Panc1 (cell line): ENCODE data around the gene CEP170. TPM values are rescaled to one million over a fixed set of nuclear protein-coding genes. Genes with fewer than 3 reads are reported as not detected.

Experiments
- ATAC-seq: fragments of 200-7000 bp; cut with Tn5 transposase; 2 replicates; pipeline ENCODE4 v1.9.1; 2020; ENCODE audit warnings: mild to moderate bottlenecking, moderate library complexity
- BruUV-seq: library from RNA; stranded (reverse); fragments of 400-500 nt; replicated peaks from 2 replicates; lab custom pipeline; 2021; lab: Mats Ljungman, UMichigan
- CTCF ChIA-PET: fragments of 300-600 bp; sonication (Branson Sonifier 250); formaldehyde crosslinking; loops from one replicate; lab custom pipeline; 2022; ENCODE audit warnings: antibody characterized with exemption; lab: Charles Lee
- POLR2A ChIA-PET: fragments of 300-600 bp; sonication (Branson Sonifier 250); formaldehyde crosslinking; loops from one replicate; lab custom pipeline; 2022; ENCODE audit warnings: antibody characterized with exemption; lab: Charles Lee
- DNase-seq: peaks from one replicate; pipeline ENCODE4 v3.0.0-alpha.2; 2010; ENCODE audit warnings: low read depth, low spot score
- H3K27ac ChIP-seq: 2 replicates; pipeline ENCODE4 v1.5.1; 2011; ENCODE audit warnings: mild to moderate bottlenecking, low read length, inconsistent platforms
- H3K27me3 ChIP-seq: fragments of 200-500 bp; sonication (Bioruptor generic); 2 replicates; pipeline ENCODE4 v1.6.0; 2014; ENCODE audit warnings: low read length, inconsistent platforms; ENCODE audit not compliant: control insufficient read depth, insufficient read depth
- H3K36me3 ChIP-seq: fragments of 200-500 bp; sonication (Bioruptor generic); 2 replicates; pipeline ENCODE4 v1.5.1; 2014; ENCODE audit warnings: inconsistent platforms, mild to moderate bottlenecking, low read length, moderate library complexity; ENCODE audit not compliant: control insufficient read depth, insufficient read depth
- H3K4me1 ChIP-seq: 2 replicates; pipeline ENCODE4 v1.5.1; 2011; ENCODE audit warnings: inconsistent platforms, mild to moderate bottlenecking, low read length, moderate library complexity; ENCODE audit not compliant: control insufficient read depth, insufficient read depth
- H3K4me3 ChIP-seq, 2 experiments: 2 replicates each; pipeline ENCODE4 v1.5.1; 2011 to 2012; ENCODE audit warnings: low read depth in 2 of 2, low read length in 2 of 2, mild to moderate bottlenecking in 2 of 2, inconsistent platforms in 1 of 2, moderate library complexity in 1 of 2
- H3K9me3 ChIP-seq: fragments of 200-500 bp; sonication (Bioruptor generic); 2 replicates; pipeline ENCODE4 v1.5.1; 2014; ENCODE audit warnings: low read depth, mild to moderate bottlenecking, inconsistent platforms, low read length, moderate library complexity; ENCODE audit not compliant: control insufficient read depth, insufficient read depth
- POLR2AphosphoS5 ChIP-seq: IDR thresholded peaks from 2 replicates; pipeline ENCODE4 v1.6.1; 2012; ENCODE audit warnings: mild to moderate bottlenecking, low read depth, low read length, moderate library complexity
- SIN3A ChIP-seq: IDR thresholded peaks from 2 replicates; pipeline ENCODE4 v1.6.1; 2012; ENCODE audit warnings: low read depth, mild to moderate bottlenecking, low read length, moderate library complexity, borderline replicate concordance; ENCODE audit not compliant: insufficient read depth
- TCF7L2 ChIP-seq: IDR thresholded peaks from 2 replicates; pipeline ENCODE4 v1.6.1; 2011; ENCODE audit warnings: mild to moderate bottlenecking, low read depth, low read length, inconsistent platforms
- in situ Hi-C: cut with HindIII; loops from 2 replicates; pipeline ENCODE4 v1.10.0; 2016; ENCODE audit warnings: low sequenced_read_pairs, low pct_unique_long_range_greater_than_20kb
- intact Hi-C: fragments of 100-400 bp; cut with micrococcal nuclease; formaldehyde crosslinking; loops from one replicate; pipeline ENCODE4 v1.10.0; 2022; ENCODE audit not compliant: unreplicated experiment
- total RNA-seq: library from RNA; stranded (reverse); gene quantifications from one replicate; pipeline ENCODE4 v1.2.1, GENCODE V29; 2021; ENCODE audit not compliant: unreplicated experiment
- TF ChIP-seq, protein P1 (sequence below), 2 experiments: IDR thresholded peaks; 2 replicates each; pipeline ENCODE4 v1.6.1; 2011 to 2012; ENCODE audit warnings: low read depth in 2 of 2, control low read depth in 1 of 2, low read length in 1 of 2, mild to moderate bottlenecking in 1 of 2, moderate library complexity in 1 of 2; ENCODE audit not compliant: insufficient read depth in 1 of 2
- TF ChIP-seq, protein P2 (sequence below): fragments of 450-650 bp; IDR thresholded peaks from 2 replicates; pipeline ENCODE4 v1.5.1; 2017; ENCODE audit warnings: mild to moderate bottlenecking

The CEP170 gene
- total RNA-seq, 1 experiment from 2014 or later, result 89.3 TPM

DNA sequence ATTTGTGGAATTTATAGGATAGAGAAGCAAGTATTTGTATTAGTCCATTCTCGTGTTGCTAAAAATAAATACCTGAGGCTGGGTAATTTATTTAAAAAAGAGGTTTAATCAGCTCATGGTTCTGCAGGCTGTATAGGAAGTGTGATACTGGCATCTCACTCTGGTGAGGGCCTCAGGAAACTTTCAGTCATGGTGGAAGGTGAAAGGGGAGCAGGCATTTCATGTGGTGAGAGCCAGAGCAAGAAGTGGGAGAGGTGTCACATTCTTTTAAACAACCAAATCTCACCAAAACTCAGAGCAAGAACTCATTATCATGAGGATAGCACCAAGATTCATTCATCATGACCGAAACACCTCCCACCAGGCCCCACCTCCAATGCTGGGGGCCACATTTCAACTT lies 18.9 kb upstream of the CEP170 start:
- no TSS peak for BruUV-seq
- Histone ChIP-seq H3K9me3 (no peaks in the 10 kb centered on the region), H3K4me1 (peaks cover 11% of the 10 kb centered on the region), H3K4me3 (no peak overlapping the region), H3K36me3 (no peaks in the 10 kb centered on the region), H3K27me3 (no peaks in the 10 kb centered on the region), H3K27ac (no peak overlapping the region)
- DNase-seq, result no peak
- TF ChIP-seq, protein P1, sequence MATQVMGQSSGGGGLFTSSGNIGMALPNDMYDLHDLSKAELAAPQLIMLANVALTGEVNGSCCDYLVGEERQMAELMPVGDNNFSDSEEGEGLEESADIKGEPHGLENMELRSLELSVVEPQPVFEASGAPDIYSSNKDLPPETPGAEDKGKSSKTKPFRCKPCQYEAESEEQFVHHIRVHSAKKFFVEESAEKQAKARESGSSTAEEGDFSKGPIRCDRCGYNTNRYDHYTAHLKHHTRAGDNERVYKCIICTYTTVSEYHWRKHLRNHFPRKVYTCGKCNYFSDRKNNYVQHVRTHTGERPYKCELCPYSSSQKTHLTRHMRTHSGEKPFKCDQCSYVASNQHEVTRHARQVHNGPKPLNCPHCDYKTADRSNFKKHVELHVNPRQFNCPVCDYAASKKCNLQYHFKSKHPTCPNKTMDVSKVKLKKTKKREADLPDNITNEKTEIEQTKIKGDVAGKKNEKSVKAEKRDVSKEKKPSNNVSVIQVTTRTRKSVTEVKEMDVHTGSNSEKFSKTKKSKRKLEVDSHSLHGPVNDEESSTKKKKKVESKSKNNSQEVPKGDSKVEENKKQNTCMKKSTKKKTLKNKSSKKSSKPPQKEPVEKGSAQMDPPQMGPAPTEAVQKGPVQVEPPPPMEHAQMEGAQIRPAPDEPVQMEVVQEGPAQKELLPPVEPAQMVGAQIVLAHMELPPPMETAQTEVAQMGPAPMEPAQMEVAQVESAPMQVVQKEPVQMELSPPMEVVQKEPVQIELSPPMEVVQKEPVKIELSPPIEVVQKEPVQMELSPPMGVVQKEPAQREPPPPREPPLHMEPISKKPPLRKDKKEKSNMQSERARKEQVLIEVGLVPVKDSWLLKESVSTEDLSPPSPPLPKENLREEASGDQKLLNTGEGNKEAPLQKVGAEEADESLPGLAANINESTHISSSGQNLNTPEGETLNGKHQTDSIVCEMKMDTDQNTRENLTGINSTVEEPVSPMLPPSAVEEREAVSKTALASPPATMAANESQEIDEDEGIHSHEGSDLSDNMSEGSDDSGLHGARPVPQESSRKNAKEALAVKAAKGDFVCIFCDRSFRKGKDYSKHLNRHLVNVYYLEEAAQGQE (IDR thresholded peaks at IDR 0.05; ENCODE audit: insufficient read depth in 1 of 2, low read depth in 2 of 2, low read length in 1 of 2), result no peak
- TF ChIP-seq TCF7L2, result no peak
- no peak for TF ChIP-seq POLR2AphosphoS5
- TF ChIP-seq, protein P2, sequence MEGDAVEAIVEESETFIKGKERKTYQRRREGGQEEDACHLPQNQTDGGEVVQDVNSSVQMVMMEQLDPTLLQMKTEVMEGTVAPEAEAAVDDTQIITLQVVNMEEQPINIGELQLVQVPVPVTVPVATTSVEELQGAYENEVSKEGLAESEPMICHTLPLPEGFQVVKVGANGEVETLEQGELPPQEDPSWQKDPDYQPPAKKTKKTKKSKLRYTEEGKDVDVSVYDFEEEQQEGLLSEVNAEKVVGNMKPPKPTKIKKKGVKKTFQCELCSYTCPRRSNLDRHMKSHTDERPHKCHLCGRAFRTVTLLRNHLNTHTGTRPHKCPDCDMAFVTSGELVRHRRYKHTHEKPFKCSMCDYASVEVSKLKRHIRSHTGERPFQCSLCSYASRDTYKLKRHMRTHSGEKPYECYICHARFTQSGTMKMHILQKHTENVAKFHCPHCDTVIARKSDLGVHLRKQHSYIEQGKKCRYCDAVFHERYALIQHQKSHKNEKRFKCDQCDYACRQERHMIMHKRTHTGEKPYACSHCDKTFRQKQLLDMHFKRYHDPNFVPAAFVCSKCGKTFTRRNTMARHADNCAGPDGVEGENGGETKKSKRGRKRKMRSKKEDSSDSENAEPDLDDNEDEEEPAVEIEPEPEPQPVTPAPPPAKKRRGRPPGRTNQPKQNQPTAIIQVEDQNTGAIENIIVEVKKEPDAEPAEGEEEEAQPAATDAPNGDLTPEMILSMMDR, result no peak
- no peak for TF ChIP-seq SIN3A
- ChIA-PET CTCF (no interaction called here), POLR2A (no interaction called here)
- no peak for ATAC-seq
- intact Hi-C loops (no loop called here), in situ Hi-C loops (no loop called here)

DNA sequence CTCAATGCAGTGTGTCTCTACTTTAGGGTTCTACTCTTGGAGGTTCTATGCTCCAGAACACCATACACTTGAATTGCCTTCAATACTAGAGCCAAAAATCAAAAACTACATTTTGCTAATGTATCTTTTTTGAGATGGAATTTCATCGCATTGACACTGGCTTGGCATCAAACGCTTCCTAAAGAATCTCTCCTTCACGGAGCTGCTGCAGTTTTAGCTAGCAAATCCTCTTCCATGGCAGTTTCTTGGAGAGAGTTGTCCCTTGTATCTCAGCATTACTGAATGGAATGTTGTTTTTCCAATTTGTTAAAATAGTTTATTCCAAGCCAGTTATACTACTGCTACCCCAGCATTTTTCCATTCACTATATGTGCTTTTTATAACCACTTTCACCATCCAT lies 18.4 kb upstream of the CEP170 start:
- Histone ChIP-seq H3K36me3 (no peaks in the 10 kb centered on the region), H3K4me3 (no peak overlapping the region), H3K4me1 (peaks cover 12% of the 10 kb centered on the region), H3K27ac (no peak overlapping the region), H3K9me3 (no peaks in the 10 kb centered on the region), H3K27me3 (no peaks in the 10 kb centered on the region)
- TF ChIP-seq, protein P2, result no peak
- no peak for TF ChIP-seq POLR2AphosphoS5
- TF ChIP-seq, protein P1 (IDR thresholded peaks at IDR 0.05; ENCODE audit: insufficient read depth in 1 of 2, low read depth in 2 of 2, low read length in 1 of 2), result no peak
- no peak for TF ChIP-seq TCF7L2
- TF ChIP-seq SIN3A, result no peak
- DNase-seq, result no peak
- intact Hi-C loops, result no loop called here
- ATAC-seq, result no peak
- ChIA-PET CTCF (no interaction called here), POLR2A (no interaction called here)
- in situ Hi-C loops, result no loop called here
- BruUV-seq, result no TSS peak
